ENCODE data around the gene SMOC2.

DNA sequence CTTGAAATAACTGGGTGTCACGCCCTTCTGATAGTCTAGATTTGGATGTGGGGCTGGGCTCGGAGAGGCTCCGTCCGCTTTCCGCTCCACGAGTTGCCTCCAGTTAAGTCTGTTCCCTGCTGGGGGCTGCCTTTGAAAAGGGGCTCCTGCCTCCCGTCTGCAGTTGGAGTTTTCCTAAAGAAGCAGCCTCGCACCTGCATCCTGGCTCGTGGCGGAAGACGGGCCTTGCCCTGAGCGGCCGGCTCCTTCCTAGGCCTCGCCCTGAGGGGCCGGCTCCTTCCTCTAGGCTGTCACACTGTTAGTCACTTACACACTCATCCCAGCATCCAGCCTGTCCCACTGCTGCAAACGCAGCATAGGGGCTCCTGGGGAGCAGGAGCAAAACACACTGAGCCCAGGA is 74.4 kb downstream of the SMOC2 start:
- TF ChIP-seq POLR2A (IDR thresholded peaks at IDR 0.05), result no peak
- TF ChIP-seq, protein P1, sequence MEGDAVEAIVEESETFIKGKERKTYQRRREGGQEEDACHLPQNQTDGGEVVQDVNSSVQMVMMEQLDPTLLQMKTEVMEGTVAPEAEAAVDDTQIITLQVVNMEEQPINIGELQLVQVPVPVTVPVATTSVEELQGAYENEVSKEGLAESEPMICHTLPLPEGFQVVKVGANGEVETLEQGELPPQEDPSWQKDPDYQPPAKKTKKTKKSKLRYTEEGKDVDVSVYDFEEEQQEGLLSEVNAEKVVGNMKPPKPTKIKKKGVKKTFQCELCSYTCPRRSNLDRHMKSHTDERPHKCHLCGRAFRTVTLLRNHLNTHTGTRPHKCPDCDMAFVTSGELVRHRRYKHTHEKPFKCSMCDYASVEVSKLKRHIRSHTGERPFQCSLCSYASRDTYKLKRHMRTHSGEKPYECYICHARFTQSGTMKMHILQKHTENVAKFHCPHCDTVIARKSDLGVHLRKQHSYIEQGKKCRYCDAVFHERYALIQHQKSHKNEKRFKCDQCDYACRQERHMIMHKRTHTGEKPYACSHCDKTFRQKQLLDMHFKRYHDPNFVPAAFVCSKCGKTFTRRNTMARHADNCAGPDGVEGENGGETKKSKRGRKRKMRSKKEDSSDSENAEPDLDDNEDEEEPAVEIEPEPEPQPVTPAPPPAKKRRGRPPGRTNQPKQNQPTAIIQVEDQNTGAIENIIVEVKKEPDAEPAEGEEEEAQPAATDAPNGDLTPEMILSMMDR (IDR thresholded peaks at IDR 0.05), result no peak
